ENCODE measurements around the gene TP63.
"Not testable (repeated sequence)": the region's sequence is repeated elsewhere in the genome, so short reads cannot be mapped to it uniquely, and the experiment has no call there.

TP63 gene

DNA sequence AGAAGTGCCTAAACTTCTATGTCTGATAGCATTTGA, at the start of gene TP63:
Gene TP63, plus strand, starts transcription at position 17 of the 36 bp plus-strand sequence. CDS start 127 bp downstream, outside the sequence.
- H3K4me3 ChIP-seq (ENCODE audit: low read depth, low read length), result no peak within 1 kb of the TSS

DNA sequence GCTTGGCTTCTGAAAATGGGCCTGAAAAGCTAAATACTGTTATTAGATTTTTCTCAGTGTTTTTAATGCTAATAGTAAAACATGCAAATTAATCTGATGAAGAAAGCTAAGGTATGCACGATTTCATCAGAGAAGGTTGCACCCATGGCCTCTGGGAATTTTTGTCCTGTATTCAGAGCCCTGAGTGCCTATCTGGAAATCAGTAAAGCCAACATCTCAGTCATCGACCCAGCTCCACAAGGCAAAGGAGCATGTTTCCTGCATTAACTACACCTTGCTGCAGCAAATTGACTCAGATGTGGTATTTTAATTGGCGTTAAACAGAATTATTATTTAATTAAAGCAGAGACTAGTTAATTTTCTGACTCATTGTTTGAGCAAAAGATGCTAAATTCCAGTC, 49.0 kb upstream of the TP63 start:
- no peak overlapping the region for H3K4me3 ChIP-seq (ENCODE audit: low read depth, low read length)

DNA sequence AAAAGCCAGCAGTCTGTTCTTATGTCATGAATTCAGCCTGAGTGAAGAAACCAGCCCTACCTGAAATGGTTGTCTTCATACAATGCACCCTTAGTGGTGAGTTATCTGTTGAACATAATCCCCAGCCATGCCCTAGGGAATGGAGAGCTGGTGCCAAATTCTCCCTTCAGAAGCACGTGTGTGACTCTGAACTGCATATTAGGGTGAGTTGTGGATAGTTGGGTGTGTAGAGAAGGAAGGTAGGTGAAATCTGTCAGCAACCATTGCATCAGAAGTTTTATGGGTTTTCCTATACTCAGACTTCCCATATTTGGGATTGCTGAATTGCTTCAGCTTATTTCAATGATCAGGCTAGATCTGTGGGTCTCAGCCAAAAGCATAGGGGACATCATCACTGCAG, 46.5 kb upstream of the TP63 start:
- no peak overlapping the region for H3K4me3 ChIP-seq (ENCODE audit: low read depth, low read length)

DNA sequence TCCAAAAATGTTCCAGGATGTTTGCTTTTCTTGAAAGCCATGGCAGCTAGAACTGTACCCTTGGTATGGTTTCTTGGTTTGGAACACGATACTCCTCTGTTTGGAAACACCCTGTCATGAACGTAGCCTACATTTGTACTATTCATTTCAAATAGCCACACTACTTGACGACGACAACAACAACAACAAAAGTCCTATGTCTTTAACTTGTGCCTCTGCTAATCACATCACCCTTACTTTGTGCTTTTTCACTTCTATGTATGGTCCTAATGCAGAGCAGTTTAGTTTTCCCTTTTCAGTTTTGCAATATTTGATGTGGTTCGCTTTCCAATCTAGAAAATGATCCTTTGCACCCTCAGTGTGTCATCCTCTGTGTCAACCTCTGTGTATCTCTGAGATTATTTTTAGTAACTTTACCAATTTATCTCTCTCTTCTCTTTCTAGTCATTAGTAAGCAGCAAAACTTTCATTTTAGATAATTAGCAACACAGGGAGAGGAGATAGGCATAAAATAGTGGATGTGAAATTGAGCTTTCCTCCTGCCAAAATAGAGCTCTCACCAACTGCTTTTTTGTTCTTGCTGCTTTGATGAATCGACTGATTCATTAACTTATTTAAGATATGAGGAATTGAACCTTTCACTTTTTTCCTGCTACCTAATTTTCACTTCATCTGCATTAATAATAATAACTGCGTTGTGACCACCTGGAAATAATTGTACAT, 44.1 kb upstream of the TP63 start:
- no peak overlapping the region for H3K4me3 ChIP-seq (ENCODE audit: low read depth, low read length)

DNA sequence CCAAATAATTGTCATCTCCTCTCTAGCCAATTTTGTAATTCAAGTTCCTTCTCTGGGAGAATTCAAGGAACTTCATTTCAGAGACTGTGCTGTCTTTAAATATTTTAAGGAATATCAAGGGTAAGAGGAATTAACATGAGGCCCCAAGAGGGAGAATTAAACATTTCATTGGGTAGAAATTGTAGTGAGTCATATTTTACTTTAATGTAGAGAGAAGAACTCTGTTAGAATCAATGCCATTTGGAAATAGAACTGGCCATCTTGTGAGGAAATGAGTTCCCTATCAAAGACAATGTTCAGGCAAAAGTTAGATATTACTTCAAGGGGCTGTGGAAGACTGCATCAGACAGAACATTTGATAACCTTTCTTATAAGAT, 43.5 kb upstream of the TP63 start:
- no peak overlapping the region for H3K4me3 ChIP-seq (ENCODE audit: low read depth, low read length)

DNA sequence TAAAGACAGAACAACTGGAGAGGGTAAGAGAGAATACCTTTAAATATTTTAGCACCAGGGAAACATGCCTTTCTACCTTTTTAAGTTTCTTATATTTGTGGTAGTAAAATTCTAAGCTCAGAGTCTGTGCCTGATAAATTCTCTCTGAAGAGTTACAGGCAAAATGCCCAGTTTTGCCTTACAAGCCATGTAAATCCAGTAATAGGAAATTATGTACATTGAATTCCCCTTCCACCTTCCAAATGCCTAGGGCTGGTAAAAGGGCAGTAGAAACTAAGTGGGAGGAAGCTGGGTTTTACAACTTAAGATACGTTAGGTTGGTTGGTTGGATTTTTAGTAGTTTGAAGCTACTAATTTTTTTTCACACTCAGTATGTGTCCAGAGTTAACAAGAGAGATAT, 43.1 kb upstream of the TP63 start:
- H3K4me3 ChIP-seq (ENCODE audit: low read depth, low read length), result no peak overlapping the region

DNA sequence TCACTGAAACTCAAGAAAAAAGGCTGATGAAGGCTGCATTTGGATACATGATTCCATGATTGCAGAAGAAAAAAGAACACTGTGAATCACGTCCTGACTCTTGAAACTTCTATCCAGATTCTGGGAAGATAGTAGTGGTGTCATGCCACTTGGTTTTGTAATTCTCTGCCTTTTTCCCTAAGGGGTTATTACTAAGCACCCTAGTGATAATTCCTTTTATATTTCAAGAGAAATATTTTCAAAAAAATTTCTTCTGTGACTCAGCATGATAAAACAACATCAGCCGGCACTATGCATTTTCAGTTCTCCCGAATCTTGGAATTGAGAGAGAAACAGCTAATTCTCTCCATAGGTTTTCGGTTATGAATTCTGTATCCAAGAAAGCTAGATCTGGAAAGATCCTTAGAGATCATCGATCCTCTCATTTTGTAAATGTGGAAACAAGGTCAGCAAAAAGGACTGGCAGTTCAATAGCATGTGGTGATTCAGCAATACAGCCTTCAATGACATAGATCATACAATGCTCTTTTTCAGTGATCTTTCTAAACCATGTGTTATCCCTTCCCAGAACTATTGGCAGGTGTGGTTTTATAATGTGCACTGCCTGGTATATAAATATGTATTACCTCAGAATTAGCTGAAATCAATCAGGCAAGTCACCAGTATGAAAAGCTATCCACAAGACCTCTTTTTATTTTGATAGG, 42.6 kb upstream of the TP63 start:
- H3K4me3 ChIP-seq (ENCODE audit: low read depth, low read length), result no peak overlapping the region

DNA sequence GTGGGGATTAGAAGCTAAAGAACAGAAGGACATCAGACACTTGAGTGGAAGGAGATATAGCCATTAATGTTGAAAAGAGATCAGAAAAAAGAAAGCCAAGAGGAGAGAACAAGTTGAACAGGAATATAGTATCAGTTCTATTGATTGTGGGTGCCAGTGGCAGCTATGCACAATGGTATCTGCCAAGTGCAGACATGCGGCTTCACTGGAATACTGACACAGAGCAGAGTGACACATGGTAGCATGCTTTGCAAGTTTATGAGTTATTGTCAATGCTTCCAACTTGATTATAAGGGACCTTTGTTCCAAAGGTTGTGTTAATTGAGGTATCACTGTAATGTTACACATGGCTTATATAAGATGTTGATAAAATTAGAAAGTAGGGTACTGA, 42.0 kb upstream of the TP63 start:
- H3K4me3 ChIP-seq (ENCODE audit: low read depth, low read length), result no peak overlapping the region

DNA sequence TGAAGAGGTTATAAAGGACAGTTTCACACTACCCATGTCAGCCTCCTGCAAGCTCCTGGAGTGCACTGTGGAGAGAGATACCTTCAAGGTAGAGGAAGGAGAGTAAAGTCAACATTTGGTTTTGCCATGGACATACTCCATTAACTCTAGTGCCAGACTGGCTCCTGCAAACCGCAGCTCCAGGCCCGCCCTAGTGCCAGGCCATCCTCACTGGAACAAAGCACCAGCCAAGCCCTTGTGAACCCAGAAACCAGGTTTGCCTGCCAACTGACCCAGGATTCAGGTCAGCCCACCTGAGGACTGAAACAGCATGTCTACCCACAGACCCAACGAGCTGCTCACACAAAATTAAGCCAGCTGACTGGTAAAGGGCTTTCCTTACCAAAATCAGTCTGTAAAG, 41.0 kb upstream of the TP63 start:
- H3K4me3 ChIP-seq (ENCODE audit: low read depth, low read length), result no peak overlapping the region

DNA sequence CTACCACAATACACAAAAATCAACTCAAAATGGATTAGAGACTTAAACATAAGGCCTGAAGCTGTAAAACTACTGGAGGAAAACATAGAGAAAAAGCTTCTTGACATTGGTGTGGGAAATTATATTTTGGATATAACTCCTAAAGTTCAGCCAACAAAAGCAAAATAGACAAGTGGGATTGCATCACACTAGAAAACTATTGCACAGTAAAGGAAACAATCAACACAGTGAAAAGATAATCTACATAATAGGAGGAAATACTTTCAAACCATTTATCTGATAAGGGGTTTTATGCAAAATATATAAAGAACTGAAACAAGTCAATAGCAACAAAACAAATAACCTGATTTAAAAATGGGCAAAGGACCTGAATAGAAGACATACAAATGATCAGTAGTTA, 37.6 kb upstream of the TP63 start:
- no peak overlapping the region for H3K4me3 ChIP-seq (ENCODE audit: low read depth, low read length)

DNA sequence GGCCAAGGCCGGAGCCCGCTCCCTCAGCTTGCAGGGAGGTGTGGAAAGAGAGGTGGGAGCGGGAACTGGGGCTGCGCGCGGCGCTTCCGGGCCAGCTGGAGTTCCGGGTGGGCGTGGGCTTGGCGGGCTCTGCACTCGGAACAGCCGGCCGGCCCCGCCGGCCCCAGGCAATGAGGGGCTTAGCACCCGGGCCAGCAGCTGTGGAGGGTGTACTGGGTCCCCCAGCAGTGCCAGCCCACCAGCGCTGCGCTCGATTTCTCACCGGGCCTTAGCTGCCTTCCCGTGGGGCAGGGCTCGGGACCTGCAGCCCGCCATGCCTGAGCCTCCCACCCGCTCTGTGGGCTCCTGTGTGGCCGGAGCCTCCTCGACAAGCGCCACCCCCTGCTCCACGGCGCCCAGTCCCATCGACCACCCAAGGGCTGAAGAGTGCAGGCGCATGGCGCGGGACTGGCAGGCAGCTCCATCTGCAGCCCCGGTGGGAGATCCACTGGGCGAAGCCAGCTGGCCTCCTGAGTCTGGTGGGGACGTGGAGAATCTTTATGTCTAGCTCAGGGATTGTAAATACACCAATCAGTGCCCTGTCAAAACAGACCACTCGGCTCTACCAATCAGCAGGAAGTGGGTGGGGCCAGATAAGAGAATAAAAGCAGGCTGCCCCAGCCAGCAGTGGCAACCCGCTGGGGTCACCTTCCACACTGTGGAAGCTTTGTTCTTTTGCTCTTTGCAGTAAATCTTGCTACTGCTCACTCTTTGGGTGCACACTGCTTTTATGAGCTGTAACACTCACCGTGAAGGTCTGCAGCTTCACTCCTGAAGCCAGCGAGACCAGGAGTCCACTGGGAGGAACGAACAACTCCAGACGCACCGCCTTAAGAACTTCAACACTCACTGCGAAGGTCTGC, 34.9 kb upstream of the TP63 start:
- not testable (repeated sequence) for H3K4me3 ChIP-seq (ENCODE audit: low read depth, low read length)

DNA sequence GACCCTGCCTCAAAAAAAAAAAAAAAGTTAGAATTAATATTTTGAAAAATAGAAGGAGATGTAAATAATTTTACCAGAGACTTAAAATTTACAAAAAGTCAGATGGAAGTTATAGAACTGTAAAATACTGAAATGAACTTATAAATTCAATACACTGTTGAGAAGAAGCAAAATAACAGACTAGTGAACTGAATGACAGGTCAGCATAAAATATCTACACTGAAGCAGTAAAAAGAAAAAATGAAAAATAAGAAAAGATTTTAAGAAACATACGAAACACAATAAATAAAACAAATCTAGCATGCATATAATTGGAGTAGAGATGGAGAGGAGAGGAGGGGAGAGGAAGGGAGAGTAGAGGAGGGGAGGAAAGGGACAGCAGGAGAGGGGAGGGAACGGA, 33.3 kb upstream of the TP63 start:
- no peak overlapping the region for H3K4me3 ChIP-seq (ENCODE audit: low read depth, low read length)

DNA sequence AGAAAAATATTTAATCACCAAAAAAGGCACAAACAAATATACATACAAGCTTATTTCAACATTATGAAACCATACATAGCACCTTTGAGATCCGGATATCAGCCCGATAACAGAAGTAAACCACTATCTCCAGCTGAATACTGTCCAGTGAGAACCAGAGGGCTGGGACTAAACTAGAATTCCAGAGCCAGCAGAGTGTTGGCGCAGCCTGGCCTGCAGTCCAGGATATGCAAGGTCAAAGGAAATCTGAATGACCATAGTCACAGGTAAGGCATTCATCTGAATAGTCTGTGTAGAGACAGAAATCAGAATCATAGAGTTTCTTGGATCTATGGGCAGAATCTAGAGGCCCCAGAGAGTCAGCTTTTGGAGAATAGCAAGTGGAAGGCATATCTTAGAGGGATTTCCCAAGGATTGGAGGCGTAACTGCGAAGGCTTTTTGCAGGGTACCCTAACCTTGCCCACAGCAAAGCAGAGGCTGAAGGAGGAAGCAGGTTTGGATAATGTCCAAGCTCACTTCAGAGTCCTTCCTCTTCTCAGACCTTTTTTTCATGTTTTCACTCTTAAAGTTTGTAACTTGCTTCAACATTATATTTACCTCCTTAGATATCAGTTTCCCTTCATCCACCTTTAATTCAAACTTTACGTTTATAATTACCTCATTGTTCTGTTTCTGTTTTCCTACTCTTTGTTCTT, 32.5 kb upstream of the TP63 start:
- no peak overlapping the region for H3K4me3 ChIP-seq (ENCODE audit: low read depth, low read length)

DNA sequence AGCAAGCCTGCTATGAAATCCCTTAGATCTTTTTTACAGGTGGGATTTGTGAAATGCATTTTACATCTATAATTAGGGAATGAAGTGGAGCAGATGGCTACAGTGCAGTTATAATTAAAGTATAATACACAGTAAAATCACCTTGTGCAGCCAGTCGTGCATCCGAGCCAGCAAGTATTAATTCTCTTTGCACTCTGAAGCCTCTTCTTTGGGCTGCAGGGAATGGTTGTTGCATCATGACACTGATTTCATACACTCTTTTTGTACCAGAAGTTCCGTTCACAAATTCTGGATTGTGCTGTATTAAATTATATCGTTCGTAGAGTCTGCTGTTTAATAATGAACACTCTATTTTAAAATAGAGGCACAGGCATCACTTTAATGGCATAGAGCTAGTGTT, 28.7 kb upstream of the TP63 start:
- no peak overlapping the region for H3K4me3 ChIP-seq (ENCODE audit: low read depth, low read length)

DNA sequence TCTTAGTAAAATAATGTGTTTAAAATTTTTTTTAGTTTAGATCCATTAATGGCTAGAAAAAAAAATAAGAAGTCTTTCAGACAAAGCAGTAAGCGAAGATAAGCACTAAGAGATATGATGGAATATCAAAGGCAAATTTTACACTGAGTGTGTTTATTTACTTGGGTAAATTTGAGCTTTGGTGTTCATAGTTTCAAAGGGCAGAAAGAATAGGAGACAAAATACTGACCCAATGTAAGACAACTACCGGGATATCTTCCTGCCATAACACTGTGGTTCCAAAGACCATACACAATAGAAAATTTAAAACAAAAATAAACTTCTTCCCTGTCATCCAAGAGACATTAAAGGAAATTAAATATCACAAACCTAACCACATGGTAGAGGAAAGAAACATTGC, 25.5 kb upstream of the TP63 start:
- H3K4me3 ChIP-seq (ENCODE audit: low read depth, low read length), result no peak overlapping the region

DNA sequence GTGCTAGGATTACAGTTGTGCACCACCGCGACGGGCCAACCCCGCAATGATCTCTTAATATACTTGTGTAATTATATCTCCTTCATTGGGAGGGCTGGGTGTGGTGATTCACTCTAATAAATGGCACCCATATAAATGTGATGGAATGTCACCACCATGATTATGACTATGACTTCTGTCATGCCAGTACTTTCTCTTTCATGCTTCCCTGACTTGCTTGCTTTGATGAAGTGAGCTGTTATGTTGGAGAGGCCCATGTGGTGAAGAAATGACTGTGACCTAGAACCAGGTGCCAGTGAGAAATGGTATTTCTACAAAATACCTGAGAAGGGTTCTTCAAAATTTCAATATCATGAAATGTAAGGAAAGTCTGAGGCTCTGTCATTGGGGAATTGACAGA, 24.4 kb upstream of the TP63 start:
- no peak overlapping the region for H3K4me3 ChIP-seq (ENCODE audit: low read depth, low read length)

DNA sequence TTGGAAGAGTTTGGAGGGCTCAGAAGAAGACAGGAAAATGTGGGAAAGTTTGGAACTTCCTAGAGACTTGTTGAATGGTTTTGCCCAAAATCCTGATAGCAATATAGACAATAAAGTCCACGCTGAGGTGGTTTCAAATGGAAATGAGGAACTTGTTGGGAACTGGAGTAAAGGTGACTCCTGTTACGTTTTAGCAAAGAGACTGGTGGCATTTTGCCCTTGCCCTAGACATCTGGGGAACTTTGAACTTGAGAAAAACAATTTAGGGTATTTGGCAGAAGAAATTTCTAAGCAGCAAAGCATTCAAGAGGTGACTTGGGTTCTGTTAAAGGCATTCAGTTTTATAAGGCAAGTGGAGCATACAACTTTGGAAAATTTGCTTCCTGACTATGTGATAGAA, 18.5 kb upstream of the TP63 start:
- H3K4me3 ChIP-seq (ENCODE audit: low read depth, low read length), result not testable (repeated sequence)

DNA sequence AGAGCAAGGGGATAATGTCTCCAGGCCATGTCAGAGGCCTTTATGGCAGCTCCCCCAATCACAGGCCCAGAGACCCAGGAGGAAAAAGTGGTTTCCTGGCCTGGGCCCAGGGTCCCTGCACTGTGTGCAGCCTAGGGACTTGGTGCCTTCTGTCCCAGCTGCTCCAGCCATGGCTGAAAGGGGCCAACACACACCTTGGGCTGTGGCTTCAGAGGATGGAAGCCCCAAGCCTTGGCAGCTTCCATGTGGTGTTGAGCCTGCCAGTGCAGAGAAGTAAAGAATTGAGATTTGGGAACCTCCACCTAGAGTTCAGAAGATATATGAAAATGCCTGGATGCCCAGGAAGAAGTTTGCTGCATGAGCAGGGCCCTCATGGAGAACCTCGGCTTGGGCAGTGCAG, 18.1 kb upstream of the TP63 start:
- H3K4me3 ChIP-seq (ENCODE audit: low read depth, low read length), result no peak overlapping the region

DNA sequence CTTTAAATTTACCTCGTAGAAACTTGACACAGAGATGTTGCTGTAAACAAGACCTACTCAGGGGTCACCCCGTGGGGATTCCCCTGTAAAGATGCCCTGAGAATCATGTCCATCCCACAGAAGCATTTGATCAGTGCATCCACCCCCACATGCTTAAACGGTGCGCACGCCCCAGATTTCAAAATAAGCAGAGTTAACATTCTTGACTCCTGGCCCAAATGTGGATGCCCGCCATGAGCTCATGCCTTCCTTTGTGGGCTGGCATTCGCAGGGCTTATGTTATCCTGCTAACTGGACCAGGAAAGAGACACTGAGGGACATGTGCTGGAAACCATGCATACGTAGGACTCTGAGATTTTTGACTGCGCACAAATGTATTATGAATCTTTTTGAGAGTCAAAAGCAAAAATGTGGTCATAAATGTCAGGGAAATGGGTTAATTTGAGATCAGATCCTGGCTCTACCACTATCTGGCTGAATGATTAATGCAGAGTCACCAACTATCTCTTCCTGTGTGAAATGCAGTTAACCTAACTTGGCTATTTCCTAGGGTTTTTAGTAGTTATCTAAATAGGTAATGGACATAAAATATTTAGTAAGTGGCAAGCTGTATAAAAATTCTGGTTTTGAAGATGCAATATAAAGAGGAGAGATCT, 9.1 kb upstream of the TP63 start:
- no peak overlapping the region for H3K4me3 ChIP-seq (ENCODE audit: low read depth, low read length)

DNA sequence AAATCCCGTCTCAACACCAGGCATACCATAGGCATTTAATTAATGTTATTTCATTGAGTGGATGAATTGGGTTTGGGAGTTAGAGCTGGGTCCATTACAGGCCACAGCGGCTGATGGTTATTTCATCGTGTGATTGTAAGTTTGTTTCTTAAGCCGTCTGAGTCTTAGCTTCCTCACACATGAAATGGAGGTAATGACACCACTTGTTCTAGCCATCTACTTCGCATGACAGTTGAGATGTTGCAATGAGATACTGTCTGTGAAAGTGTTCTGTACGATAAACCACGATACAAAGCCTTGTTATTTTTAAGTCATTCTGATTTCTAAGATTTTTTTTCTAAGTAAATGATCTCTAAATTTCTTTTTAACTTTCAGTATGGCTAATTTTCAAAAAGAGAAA, 8.6 kb upstream of the TP63 start:
- H3K4me3 ChIP-seq (ENCODE audit: low read depth, low read length), result no peak overlapping the region

DNA sequence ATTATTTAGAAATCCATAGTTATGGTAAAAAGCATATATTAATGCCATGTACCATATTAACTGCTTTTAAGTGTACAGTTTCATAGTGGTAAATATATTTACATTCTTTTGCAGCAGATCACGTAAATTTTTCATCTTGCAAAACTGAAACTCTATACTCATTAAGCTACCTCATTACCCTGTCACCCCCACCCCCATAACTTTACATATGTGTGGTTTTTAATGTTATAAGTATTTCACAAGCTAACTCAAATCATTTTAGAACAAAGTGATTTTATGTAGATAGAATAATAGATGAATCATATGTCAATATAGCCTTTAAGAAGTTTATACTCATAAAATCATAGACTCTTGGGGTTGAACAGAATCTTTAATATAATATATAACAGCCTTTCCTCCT, 7.1 kb upstream of the TP63 start:
- H3K4me3 ChIP-seq (ENCODE audit: low read depth, low read length), result no peak overlapping the region

DNA sequence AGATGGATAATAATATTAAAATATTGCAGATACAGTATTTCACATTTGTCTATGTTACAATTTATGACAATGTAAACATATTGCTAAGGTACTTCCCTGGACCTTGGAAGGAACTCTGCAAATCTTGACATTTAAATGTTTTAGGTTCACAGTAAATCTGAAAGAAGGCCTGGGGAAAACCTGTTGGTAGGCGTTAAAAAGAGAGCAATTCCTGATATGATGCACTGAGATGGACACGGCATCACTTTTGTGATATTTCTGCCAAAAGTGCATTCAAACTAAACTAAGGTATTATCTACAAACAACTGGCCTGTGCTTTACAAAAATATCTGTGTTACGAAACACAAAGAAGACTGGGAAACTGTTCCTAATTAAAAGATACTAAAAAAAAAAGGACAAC, 6.1 kb upstream of the TP63 start:
- no peak overlapping the region for H3K4me3 ChIP-seq (ENCODE audit: low read depth, low read length)

Measured in iPS-11a (cell line).